ENCODE data around the gene SASH3. TPM values are rescaled to one million over a fixed set of nuclear protein-coding genes. Genes with fewer than 3 reads are reported as not detected.
"Not testable (repeated sequence)": the region's sequence is repeated elsewhere in the genome, so short reads cannot be mapped to it uniquely, and the experiment has no call there.

The SASH3 gene
- total RNA-seq: 100 to 1,000 TPM; 114 to 116 TPM
- 107 to 137 reads per million in 2 donors for total RNA-seq

DNA sequence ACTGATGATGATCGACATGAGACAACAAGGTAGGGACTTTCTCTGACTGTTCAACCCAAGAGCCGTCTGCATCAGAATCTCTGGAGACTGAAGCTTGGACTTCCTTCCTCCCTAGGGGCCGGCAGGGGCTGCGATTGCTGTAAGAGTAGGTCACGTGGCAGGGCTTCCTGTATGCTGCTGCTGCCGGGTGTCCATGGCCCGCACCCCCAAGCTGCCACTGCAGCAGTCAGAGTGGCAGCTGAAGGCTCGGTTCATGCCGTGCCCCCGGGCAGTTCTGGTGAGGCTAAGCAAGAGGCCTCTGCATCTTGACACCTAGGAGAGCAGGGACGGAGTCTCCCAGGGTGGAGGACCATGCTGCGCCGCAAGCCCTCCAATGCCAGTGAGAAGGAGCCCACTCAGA lies at the start of gene SASH3:
Gene SASH3 (plus strand): TSS at position 203 of the 400 bp plus-strand sequence. CDS start 149 bp downstream, at position 352.
- H3K9me3 ChIP-seq (ENCODE audit: control insufficient read depth, low read length, poor library complexity, severe bottlenecking): no peaks in the 10 kb centered on the region
- peak within 1 kb of the TSS; percentile 98 for H3K27ac Mint-ChIP-seq
- H3K4me3 Mint-ChIP-seq: peak within 1 kb of the TSS; percentile 98
- no peaks in the 10 kb centered on the region for H3K27me3 Mint-ChIP-seq
- peaks cover 43% of the 10 kb centered on the region for H3K4me1 Mint-ChIP-seq
- ATAC-seq (peak; percentile 47), DNase-seq (peak; percentile 37 to 55 (median 40))
- peaks cover 8% of the 10 kb centered on the region for H3K36me3 Mint-ChIP-seq (ENCODE audit: low read depth)

GRCh38 chrX:129731228-129731627 lies 48.5 kb upstream of the SASH3 start:
- no peaks in the 10 kb centered on the region for H3K36me3 Mint-ChIP-seq (ENCODE audit: low read depth)
- H3K4me3 Mint-ChIP-seq: no peak overlapping the region

GRCh38 chrX:129732857-129733256 lies 46.9 kb upstream of the SASH3 start:
- H3K9me3 ChIP-seq (ENCODE audit: control insufficient read depth, low read length, poor library complexity, severe bottlenecking): no peaks in the 10 kb centered on the region
- H3K27ac Mint-ChIP-seq: no peak overlapping the region
- no peak overlapping the region for H3K4me3 Mint-ChIP-seq
- no peaks in the 10 kb centered on the region for H3K36me3 Mint-ChIP-seq (ENCODE audit: low read depth)
- no peaks in the 10 kb centered on the region for H3K27me3 Mint-ChIP-seq
- DNase-seq (no peak), ATAC-seq (no peak)
- H3K4me1 Mint-ChIP-seq: peaks cover 34% of the 10 kb centered on the region

More at GRCh38 chrX:129731228-129731627, 48.5 kb upstream of the SASH3 start:
- no peak overlapping the region for H3K27ac Mint-ChIP-seq
- no peaks in the 10 kb centered on the region for H3K27me3 Mint-ChIP-seq
- ATAC-seq (no peak), DNase-seq (no peak)
- peaks cover 33% of the 10 kb centered on the region for H3K4me1 Mint-ChIP-seq
- H3K9me3 ChIP-seq (ENCODE audit: control insufficient read depth, low read length, poor library complexity, severe bottlenecking): no peaks in the 10 kb centered on the region

- ATAC-seq (no peak), DNase-seq (no peak)
- Mint-ChIP-seq H3K27ac (no peak overlapping the region), H3K36me3 (ENCODE audit: low read depth) (no peaks in the 10 kb centered on the region), H3K4me1 (peaks cover 39% of the 10 kb centered on the region), H3K4me3 (no peak overlapping the region), H3K27me3 (no peaks in the 10 kb centered on the region)
- no peaks in the 10 kb centered on the region for H3K9me3 ChIP-seq (ENCODE audit: control insufficient read depth, low read length, poor library complexity, severe bottlenecking)
Measured at GRCh38 chrX:129733335-129733734, 46.4 kb upstream of the SASH3 start.

DNA sequence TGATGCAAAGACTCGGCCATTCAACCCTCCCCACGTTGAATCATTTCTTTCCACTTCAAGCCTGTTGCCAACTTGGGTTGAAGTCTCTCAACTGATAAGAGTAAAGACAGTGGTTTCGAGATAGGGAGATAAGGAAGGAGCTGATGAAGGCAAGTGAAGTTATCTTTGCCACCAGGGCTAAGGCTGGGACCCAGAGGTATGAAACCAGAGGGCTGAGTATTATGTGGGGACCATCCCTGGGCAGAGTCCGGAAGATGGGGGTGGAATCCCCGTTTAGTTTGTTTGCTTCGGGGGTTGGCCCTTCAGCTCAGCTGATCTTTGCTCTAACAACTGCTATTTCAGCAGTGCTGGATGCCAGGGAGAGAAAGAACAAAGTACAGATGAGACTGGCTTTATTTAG lies 43.3 kb upstream of the SASH3 start:
- no peaks in the 10 kb centered on the region for H3K9me3 ChIP-seq (ENCODE audit: control insufficient read depth, low read length, poor library complexity, severe bottlenecking)
- Mint-ChIP-seq H3K4me1 (peaks cover 28% of the 10 kb centered on the region), H3K4me3 (peak overlapping the region; percentile 45), H3K27me3 (no peaks in the 10 kb centered on the region), H3K27ac (peak overlapping the region; percentile 69), H3K36me3 (ENCODE audit: low read depth) (no peaks in the 10 kb centered on the region)
- DNase-seq: no peak
- ATAC-seq: peak; percentile 83

DNA sequence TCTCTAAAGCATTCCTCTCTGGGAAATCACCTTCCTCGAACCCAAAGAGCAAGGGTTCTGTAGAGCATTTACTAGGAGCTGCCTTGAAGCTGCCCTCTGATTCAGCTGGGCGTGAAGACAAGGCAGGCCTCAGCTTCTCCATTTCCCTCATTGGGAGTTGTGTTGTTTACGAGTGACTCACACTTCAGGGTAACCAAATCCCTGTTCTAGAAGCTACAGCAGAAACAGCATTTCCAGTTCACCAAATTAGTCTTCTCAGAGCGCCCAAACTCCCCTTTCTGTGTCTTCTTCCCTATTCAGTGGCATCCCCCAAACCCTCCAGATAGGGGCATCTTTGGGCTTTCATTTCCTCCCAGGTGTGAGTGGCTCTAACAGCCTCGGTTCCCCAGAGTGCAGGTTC lies 41.8 kb upstream of the SASH3 start:
- no peaks in the 10 kb centered on the region for H3K36me3 Mint-ChIP-seq (ENCODE audit: low read depth)
- DNase-seq (no peak), ATAC-seq (peak; percentile 30)
- peaks cover 26% of the 10 kb centered on the region for H3K4me1 Mint-ChIP-seq
- H3K9me3 ChIP-seq (ENCODE audit: control insufficient read depth, low read length, poor library complexity, severe bottlenecking): no peaks in the 10 kb centered on the region
- no peaks in the 10 kb centered on the region for H3K27me3 Mint-ChIP-seq
- H3K4me3 Mint-ChIP-seq: peak overlapping the region; percentile 50
- no peak overlapping the region for H3K27ac Mint-ChIP-seq

GRCh38 chrX:129738466-129739308 lies 41.1 kb upstream of the SASH3 start, which contains the start of gene XPNPEP2:
XPNPEP2 (plus strand) TSS chrX:129738979; CDS start chrX:129739214, 235 bp downstream.
- ATAC-seq (no peak), DNase-seq (no peak)
- Mint-ChIP-seq H3K27ac (peak within 1 kb of the TSS; percentile 68), H3K4me1 (peaks cover 28% of the 10 kb centered on the region), H3K36me3 (ENCODE audit: low read depth) (no peaks in the 10 kb centered on the region), H3K27me3 (no peaks in the 10 kb centered on the region), H3K4me3 (peak within 1 kb of the TSS; percentile 50)
- H3K9me3 ChIP-seq (ENCODE audit: control insufficient read depth, low read length, poor library complexity, severe bottlenecking): no peaks in the 10 kb centered on the region

- Mint-ChIP-seq H3K4me1 (peaks cover 34% of the 10 kb centered on the region), H3K36me3 (ENCODE audit: low read depth) (no peaks in the 10 kb centered on the region), H3K27ac (peak overlapping the region; percentile 68), H3K4me3 (no peak overlapping the region), H3K27me3 (no peaks in the 10 kb centered on the region)
- ATAC-seq (no peak), DNase-seq (no peak)
- H3K9me3 ChIP-seq (ENCODE audit: control insufficient read depth, low read length, poor library complexity, severe bottlenecking): no peaks in the 10 kb centered on the region
Measured at GRCh38 chrX:129739578-129739977, 40.2 kb upstream of the SASH3 start.

- peak overlapping the region; percentile 66 for H3K4me3 Mint-ChIP-seq
- H3K27me3 Mint-ChIP-seq: no peaks in the 10 kb centered on the region
- H3K9me3 ChIP-seq (ENCODE audit: control insufficient read depth, low read length, poor library complexity, severe bottlenecking): no peaks in the 10 kb centered on the region
- no peaks in the 10 kb centered on the region for H3K36me3 Mint-ChIP-seq (ENCODE audit: low read depth)
- peak overlapping the region; percentile 49 for H3K27ac Mint-ChIP-seq
- ATAC-seq (no peak), DNase-seq (no peak)
- peaks cover 31% of the 10 kb centered on the region for H3K4me1 Mint-ChIP-seq
Measured at GRCh38 chrX:129741880-129742758, 37.6 kb upstream of the SASH3 start.

GRCh38 chrX:129742759-129743152 lies 37.0 kb upstream of the SASH3 start:
- not testable (repeated sequence) for H3K36me3 Mint-ChIP-seq (ENCODE audit: low read depth); DNase-seq; ATAC-seq; H3K9me3 ChIP-seq (ENCODE audit: control insufficient read depth, low read length, poor library complexity, severe bottlenecking); H3K27me3 Mint-ChIP-seq
- Mint-ChIP-seq H3K4me3 (peak overlapping the region; percentile 66), H3K4me1 (peaks cover 30% of the 10 kb centered on the region), H3K27ac (peak overlapping the region; percentile 49)

- DNase-seq: no peak
- ATAC-seq: no peak
- H3K4me1 Mint-ChIP-seq: peaks cover 23% of the 10 kb centered on the region
Measured at GRCh38 chrX:129743821-129744220, 35.9 kb upstream of the SASH3 start.

GRCh38 chrX:129744861-129745321 lies 34.9 kb upstream of the SASH3 start:
- Mint-ChIP-seq H3K4me3 (peak overlapping the region; percentile 76), H3K4me1 (peaks cover 23% of the 10 kb centered on the region), H3K27me3 (no peaks in the 10 kb centered on the region), H3K27ac (peak overlapping the region; percentile 79), H3K36me3 (ENCODE audit: low read depth) (no peaks in the 10 kb centered on the region)
- H3K9me3 ChIP-seq (ENCODE audit: control insufficient read depth, low read length, poor library complexity, severe bottlenecking): no peaks in the 10 kb centered on the region
- ATAC-seq (peak; percentile 61), DNase-seq (no peak)

More at GRCh38 chrX:129743821-129744220, 35.9 kb upstream of the SASH3 start:
- no peaks in the 10 kb centered on the region for H3K9me3 ChIP-seq (ENCODE audit: control insufficient read depth, low read length, poor library complexity, severe bottlenecking)
- Mint-ChIP-seq H3K4me3 (peak overlapping the region; percentile 57), H3K27me3 (no peaks in the 10 kb centered on the region), H3K36me3 (ENCODE audit: low read depth) (no peaks in the 10 kb centered on the region), H3K27ac (no peak overlapping the region)

Measured in T-helper 17 cell (primary cell).